WI38 (cell line): ENCODE results near the gene PRKD1.

ENCODE experiments used
- H3K4me3 ChIP-seq: 2 replicates; pipeline ENCODE4 v1.5.1; 2011; ENCODE audit warnings: low read depth, mild to moderate bottlenecking, control low read depth, low read length
- CTCF ChIP-seq: IDR thresholded peaks from 2 replicates; pipeline ENCODE4 v1.5.1; 2012; ENCODE audit warnings: low read depth, mild to moderate bottlenecking, control low read depth, low read length

The PRKD1 gene

GRCh38 chr14:29838752-29839151, 88.9 kb downstream of the PRKD1 start:
- no peak for TF ChIP-seq CTCF
- no peak overlapping the region for H3K4me3 ChIP-seq

- no peak for TF ChIP-seq CTCF
- H3K4me3 ChIP-seq: no peak overlapping the region
These were observed 91.3 kb downstream of the PRKD1 start for GRCh38 chr14:29836395-29836794.

GRCh38 chr14:29832042-29832441, 95.6 kb downstream of the PRKD1 start:
- no peak overlapping the region for H3K4me3 ChIP-seq
- no peak for TF ChIP-seq CTCF

GRCh38 chr14:29829851-29830250, 97.8 kb downstream of the PRKD1 start:
- H3K4me3 ChIP-seq: no peak overlapping the region
- TF ChIP-seq CTCF: no peak

GRCh38 chr14:29823816-29824215, 103.8 kb downstream of the PRKD1 start:
- no peak for TF ChIP-seq CTCF
- H3K4me3 ChIP-seq: no peak overlapping the region

GRCh38 chr14:29822430-29822709, 105.3 kb downstream of the PRKD1 start:
- TF ChIP-seq CTCF: no peak
- no peak overlapping the region for H3K4me3 ChIP-seq

- H3K4me3 ChIP-seq: no peak overlapping the region
These were observed 105.8 kb downstream of the PRKD1 start for GRCh38 chr14:29821661-29822429.

More at GRCh38 chr14:29821661-29822429, 105.8 kb downstream of the PRKD1 start:
- no peak for TF ChIP-seq CTCF
